Measurements from ENCODE around the gene MDP1. TPM values are rescaled to one million over a fixed set of nuclear protein-coding genes. Genes with fewer than 3 reads are reported as not detected.

MDP1 gene
- total RNA-seq, 4 donors from 2014 or later: 11.1 to 17.5 (median 14.4) TPM

GRCh38 chr14:24238527-24239037, 22.7 kb upstream of the MDP1 start:
- H3K27me3 ChIP-seq: no peaks in the 10 kb centered on the region
- peaks cover 53 to 79% (median 62%) of the 10 kb centered on the region in 4 donors for H3K4me1 ChIP-seq
- TF ChIP-seq CTCF (IDR thresholded peaks at IDR 0.05) (no peak), EP300 (IDR thresholded peaks at IDR 0.05) (no peak), POLR2A (IDR thresholded peaks at IDR 0.05; ENCODE audit: low read depth) (no peak), POLR2AphosphoS5 (IDR thresholded peaks at IDR 0.05) (no peak)
- 75% methylated on average over 5 of the region's 5 CpGs for WGBS
- DNase-seq (ENCODE audit: extremely low spot score): no peak
- H3K9me3 ChIP-seq: no peaks in the 10 kb centered on the region
- intact Hi-C loops (cut with DNase I): no loop called here
- H3K4me3 ChIP-seq: no peak overlapping the region
- H3K27ac ChIP-seq (replicated peaks in 1 of 4): peak overlapping the region in 1 of 4 donors; percentile 99
- peaks cover 51 to 76% (median 62%) of the 10 kb centered on the region in 4 donors for H3K36me3 ChIP-seq

GRCh38 chr14:24238123-24238522, 22.3 kb upstream of the MDP1 start:
- Histone ChIP-seq H3K36me3 (peaks cover 51 to 76% (median 62%) of the 10 kb centered on the region in 4 donors), H3K4me1 (peaks cover 53 to 79% (median 63%) of the 10 kb centered on the region in 4 donors), H3K27ac (replicated peaks in 1 of 4) (no peak overlapping the region), H3K27me3 (no peaks in the 10 kb centered on the region), H3K4me3 (no peak overlapping the region), H3K9me3 (no peaks in the 10 kb centered on the region)
- intact Hi-C loops (cut with DNase I): no loop called here
- 86% methylated on average over 5 of the region's 5 CpGs for WGBS
- no peak for TF ChIP-seq CTCF (IDR thresholded peaks at IDR 0.05)
- TF ChIP-seq EP300 (IDR thresholded peaks at IDR 0.05): no peak
- no peak for TF ChIP-seq POLR2AphosphoS5 (IDR thresholded peaks at IDR 0.05)
- TF ChIP-seq POLR2A (IDR thresholded peaks at IDR 0.05; ENCODE audit: low read depth): no peak
- no peak for DNase-seq (ENCODE audit: extremely low spot score)

- no peaks in the 10 kb centered on the region for H3K9me3 ChIP-seq
- peaks cover 51 to 76% (median 62%) of the 10 kb centered on the region in 4 donors for H3K36me3 ChIP-seq
- intact Hi-C loops (cut with DNase I): no loop called here
- WGBS: 91% methylated on average over 2 of the region's 2 CpGs
- no peak for DNase-seq (ENCODE audit: extremely low spot score)
- peaks cover 55 to 79% (median 63%) of the 10 kb centered on the region in 4 donors for H3K4me1 ChIP-seq
- H3K4me3 ChIP-seq: no peak overlapping the region
- peak overlapping the region in 1 of 4 donors; percentile 48 for H3K27ac ChIP-seq (replicated peaks in 1 of 4)
- TF ChIP-seq POLR2AphosphoS5 (IDR thresholded peaks at IDR 0.05): no peak
- no peak for TF ChIP-seq POLR2A (IDR thresholded peaks at IDR 0.05; ENCODE audit: low read depth)
- no peak for TF ChIP-seq EP300 (IDR thresholded peaks at IDR 0.05)
- no peak for TF ChIP-seq CTCF (IDR thresholded peaks at IDR 0.05)
- no peaks in the 10 kb centered on the region for H3K27me3 ChIP-seq
Observed at GRCh38 chr14:24237463-24237955, 21.6 kb upstream of the MDP1 start.

GRCh38 chr14:24236689-24237462, 21.0 kb upstream of the MDP1 start:
- no peaks in the 10 kb centered on the region for H3K9me3 ChIP-seq
- peaks cover 54 to 78% (median 63%) of the 10 kb centered on the region in 4 donors for H3K4me1 ChIP-seq
- peak overlapping the region in 1 of 4 donors; percentile 48 for H3K27ac ChIP-seq (replicated peaks in 1 of 4)
- no peak for DNase-seq (ENCODE audit: extremely low spot score)
- H3K27me3 ChIP-seq: no peaks in the 10 kb centered on the region
- intact Hi-C loops (cut with DNase I): no loop called here
- no peak overlapping the region for H3K4me3 ChIP-seq
- 90% methylated on average over 6 of the region's 6 CpGs for WGBS
- TF ChIP-seq POLR2AphosphoS5 (IDR thresholded peaks at IDR 0.05) (no peak), EP300 (IDR thresholded peaks at IDR 0.05) (no peak), CTCF (IDR thresholded peaks at IDR 0.05) (no peak), POLR2A (IDR thresholded peaks at IDR 0.05; ENCODE audit: low read depth) (no peak)
- H3K36me3 ChIP-seq: peaks cover 51 to 76% (median 62%) of the 10 kb centered on the region in 4 donors
